GM18507 (cell line): Measurements from ENCODE around the gene PRPH2.

ENCODE experiments used
- DNase-seq: peaks from one replicate; pipeline ENCODE4 v3.0.0; 2011; ENCODE audit warnings: low read depth; ENCODE audit not compliant: insufficient read length; ENCODE audit errors: extremely low spot score
- FAIRE-seq: peaks from 2 replicates; lab custom pipeline; 2011; peaks lifted over from hg19 to GRCh38; lab: Jason Lieb, UNC

The PRPH2 gene

GRCh38 chr6:42722497-42722896 is at the start of gene PRPH2:
PRPH2 (minus strand) TSS chr6:42722597; CDS start chr6:42722334, 263 bp downstream.
- DNase-seq (no peak), FAIRE-seq (no peak)

- FAIRE-seq, result no peak
- no peak for DNase-seq
Observed at GRCh38 chr6:42771741-42772100, 49.3 kb upstream of the PRPH2 start.

- FAIRE-seq, result no peak
- no peak for DNase-seq
Observed at GRCh38 chr6:42769836-42770235, 47.4 kb upstream of the PRPH2 start.

- FAIRE-seq (no peak), DNase-seq (no peak)
Observed at GRCh38 chr6:42769051-42769450, 46.7 kb upstream of the PRPH2 start.

- FAIRE-seq (no peak), DNase-seq (no peak)
Observed at GRCh38 chr6:42766163-42766670, 43.8 kb upstream of the PRPH2 start.

GRCh38 chr6:42764911-42765648 is 42.7 kb upstream of the PRPH2 start:
- DNase-seq (no peak), FAIRE-seq (no peak)

GRCh38 chr6:42762950-42763349 is 40.6 kb upstream of the PRPH2 start:
- FAIRE-seq (no peak), DNase-seq (no peak)

GRCh38 chr6:42762426-42762859 is 40.0 kb upstream of the PRPH2 start:
- FAIRE-seq, result no peak
- no peak for DNase-seq

GRCh38 chr6:42761287-42762067 is 39.1 kb upstream of the PRPH2 start:
- DNase-seq (no peak), FAIRE-seq (no peak)

GRCh38 chr6:42758756-42759430 is 36.5 kb upstream of the PRPH2 start:
- no peak for DNase-seq
- no peak for FAIRE-seq

- FAIRE-seq (no peak), DNase-seq (no peak)
Observed at GRCh38 chr6:42756722-42757121, 34.3 kb upstream of the PRPH2 start.

GRCh38 chr6:42754759-42755158 is 32.4 kb upstream of the PRPH2 start:
- FAIRE-seq (no peak), DNase-seq (no peak)

- FAIRE-seq (no peak), DNase-seq (no peak)
Observed at GRCh38 chr6:42751055-42751454, 28.7 kb upstream of the PRPH2 start.

GRCh38 chr6:42748203-42748898 is 26.0 kb upstream of the PRPH2 start:
- no peak for FAIRE-seq

GRCh38 chr6:42746463-42747391 is 24.3 kb upstream of the PRPH2 start:
- FAIRE-seq (peak; percentile 93), DNase-seq (peak; percentile 79)

More at GRCh38 chr6:42748203-42748898, 26.0 kb upstream of the PRPH2 start:
- DNase-seq, result no peak

- FAIRE-seq (peak; percentile 97), DNase-seq (peak; percentile 94)
Observed at GRCh38 chr6:42745640-42746462, 23.5 kb upstream of the PRPH2 start, which contains the start of gene TBCC. TBCC (minus strand) TSS chr6:42746103; CDS start chr6:42746073, 30 bp downstream.

- DNase-seq, result no peak
- FAIRE-seq, result no peak
Observed at GRCh38 chr6:42745083-42745639, 22.8 kb upstream of the PRPH2 start.
